Astrocyte (in vitro differentiated cells and primary cell): ENCODE measurements around the gene SGCA. TPM values are rescaled to one million over a fixed set of nuclear protein-coding genes. Genes with fewer than 3 reads are reported as not detected.

ENCODE experiments used
- DNase-seq: peaks from one replicate; pipeline ENCODE4 v3.0.0-alpha.2; 2010; ENCODE audit warnings: low read depth
- FAIRE-seq: peaks from 2 replicates; lab custom pipeline; 2011; peaks lifted over from hg19 to GRCh38; lab: Jason Lieb, UNC
- H2AFZ ChIP-seq: 2 replicates; pipeline ENCODE4 v1.6.0; 2012; ENCODE audit warnings: low read depth, low read length, inconsistent platforms
- H3K27ac ChIP-seq: 2 replicates; pipeline ENCODE4 v1.5.1; 2011; ENCODE audit warnings: low read depth, low read length, inconsistent platforms
- H3K27me3 ChIP-seq: 2 replicates; pipeline ENCODE4 v1.6.0; 2011; ENCODE audit warnings: low read length, inconsistent platforms; ENCODE audit not compliant: insufficient read depth
- H3K36me3 ChIP-seq: 2 replicates; pipeline ENCODE4 v1.5.1; 2011; ENCODE audit warnings: low read length, inconsistent platforms; ENCODE audit not compliant: insufficient read depth
- H3K4me1 ChIP-seq: 2 replicates; pipeline ENCODE4 v1.5.1; 2011; ENCODE audit warnings: low read length, inconsistent platforms; ENCODE audit not compliant: insufficient read depth
- H3K4me2 ChIP-seq: 2 replicates; pipeline ENCODE4 v1.6.0; 2012; ENCODE audit warnings: low read length, inconsistent platforms
- H3K4me3 ChIP-seq: 2 replicates; pipeline ENCODE4 v1.5.1; 2011; ENCODE audit warnings: low read depth, mild to moderate bottlenecking, low read length, inconsistent platforms; ENCODE audit not compliant: insufficient read depth
- H3K79me2 ChIP-seq: 2 replicates; pipeline ENCODE4 v1.6.0; 2012; ENCODE audit warnings: mild to moderate bottlenecking, low read length, inconsistent platforms; ENCODE audit not compliant: insufficient read depth
- H3K9ac ChIP-seq: 2 replicates; pipeline ENCODE4 v1.6.0; 2012; ENCODE audit warnings: mild to moderate bottlenecking, low read length, inconsistent platforms
- H3K9me3 ChIP-seq: 2 replicates; pipeline ENCODE4 v1.5.1; 2012; ENCODE audit warnings: low read depth, mild to moderate bottlenecking, low read length, inconsistent platforms; ENCODE audit not compliant: insufficient read depth
- H4K20me1 ChIP-seq: 2 replicates; pipeline ENCODE4 v1.6.0; 2012; ENCODE audit warnings: low read length, inconsistent platforms; ENCODE audit not compliant: insufficient read depth
- H3K27ac Mint-ChIP-seq: one replicate; pipeline ENCODE4 v1.8.0; 2021; ENCODE audit warnings: mild to moderate bottlenecking, mixed read lengths; ENCODE audit not compliant: unreplicated experiment
- H3K27me3 Mint-ChIP-seq: one replicate; pipeline ENCODE4 v1.8.0; 2021; ENCODE audit warnings: low read depth, mixed read lengths; ENCODE audit not compliant: unreplicated experiment
- H3K36me3 Mint-ChIP-seq: one replicate; pipeline ENCODE4 v1.8.0; 2021; ENCODE audit warnings: low read depth, mixed read lengths; ENCODE audit not compliant: unreplicated experiment
- H3K4me1 Mint-ChIP-seq: one replicate; pipeline ENCODE4 v1.8.0; 2021; ENCODE audit warnings: low read depth, mixed read lengths; ENCODE audit not compliant: unreplicated experiment
- H3K4me3 Mint-ChIP-seq: one replicate; pipeline ENCODE4 v1.8.0; 2021; ENCODE audit warnings: mild to moderate bottlenecking, moderate library complexity, mixed read lengths; ENCODE audit not compliant: unreplicated experiment
- H3K9me3 Mint-ChIP-seq: one replicate; pipeline ENCODE4 v1.8.0; 2021; ENCODE audit warnings: mild to moderate bottlenecking, mixed read lengths; ENCODE audit not compliant: unreplicated experiment
- EZH2 ChIP-seq: IDR thresholded peaks from 2 replicates; pipeline ENCODE4 v1.6.1; 2012; ENCODE audit warnings: mild to moderate bottlenecking, low read length, inconsistent platforms; ENCODE audit not compliant: insufficient read depth
- total RNA-seq: library from RNA; stranded (reverse); gene quantifications from 2 replicates; pipeline ENCODE4 v1.2.1, GENCODE V29; 2021
- TF ChIP-seq, protein P1 (sequence below): IDR thresholded peaks from 2 replicates; pipeline ENCODE4 v1.5.1; 2011; ENCODE audit warnings: low read depth, mild to moderate bottlenecking, inconsistent platforms, low read length, moderate library complexity; ENCODE audit not compliant: insufficient read depth

SGCA gene
- total RNA-seq, 1 donor from 2014 or later: 0.32 TPM

DNA sequence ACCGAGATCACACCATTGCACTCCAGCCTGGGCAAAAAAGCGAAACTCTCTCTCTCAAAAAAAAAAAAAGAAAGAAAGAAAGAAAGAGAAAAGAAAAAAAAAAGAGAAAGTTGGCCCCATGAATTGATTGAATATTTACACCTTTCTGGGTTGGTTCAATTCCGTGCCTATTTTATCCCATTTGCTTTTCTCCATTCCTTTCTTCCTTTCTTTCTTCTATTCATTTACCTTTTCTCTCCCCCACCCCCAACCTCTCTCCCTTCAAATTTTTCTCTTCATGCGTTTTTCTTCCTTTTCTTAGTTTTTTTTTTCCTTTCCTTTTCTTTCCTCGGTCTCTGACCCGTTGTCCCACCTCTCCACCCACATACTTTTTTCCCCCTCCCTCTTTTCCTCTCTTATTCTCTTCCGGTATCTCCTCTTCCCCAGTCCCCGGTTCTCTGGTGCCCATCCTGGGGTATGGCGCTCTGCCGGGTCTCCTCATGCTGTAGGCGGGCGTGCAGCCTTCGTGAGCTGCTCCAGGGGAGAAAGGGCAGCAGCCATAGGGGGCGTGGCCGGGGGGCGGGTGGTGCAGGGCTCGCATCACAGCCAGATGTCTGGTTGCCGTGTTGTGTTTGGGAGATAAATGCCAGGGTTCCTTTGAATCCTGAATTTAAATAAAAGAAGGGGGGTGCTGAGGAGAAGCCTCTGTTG is 40.9 kb downstream of the SGCA start:
- Mint-ChIP-seq H3K27me3 (no peaks in the 10 kb centered on the region), H3K27ac (peak overlapping the region; percentile 100), H3K36me3 (no peaks in the 10 kb centered on the region), H3K9me3 (no peaks in the 10 kb centered on the region), H3K4me1 (peaks cover 82% of the 10 kb centered on the region), H3K4me3 (peak overlapping the region; percentile 50)
- H3K9ac ChIP-seq: peak overlapping the region; percentile 64
- no peaks in the 10 kb centered on the region for H3K9me3 ChIP-seq
- FAIRE-seq (no peak), DNase-seq (peak; percentile 55)
- H3K36me3 ChIP-seq: no peaks in the 10 kb centered on the region
- H3K4me2 ChIP-seq: peak overlapping the region; percentile 79
- peak overlapping the region; percentile 100 for H3K27ac ChIP-seq
- no peak overlapping the region for H2AFZ ChIP-seq
- H4K20me1 ChIP-seq: no peaks in the 10 kb centered on the region
- TF ChIP-seq, protein P1, sequence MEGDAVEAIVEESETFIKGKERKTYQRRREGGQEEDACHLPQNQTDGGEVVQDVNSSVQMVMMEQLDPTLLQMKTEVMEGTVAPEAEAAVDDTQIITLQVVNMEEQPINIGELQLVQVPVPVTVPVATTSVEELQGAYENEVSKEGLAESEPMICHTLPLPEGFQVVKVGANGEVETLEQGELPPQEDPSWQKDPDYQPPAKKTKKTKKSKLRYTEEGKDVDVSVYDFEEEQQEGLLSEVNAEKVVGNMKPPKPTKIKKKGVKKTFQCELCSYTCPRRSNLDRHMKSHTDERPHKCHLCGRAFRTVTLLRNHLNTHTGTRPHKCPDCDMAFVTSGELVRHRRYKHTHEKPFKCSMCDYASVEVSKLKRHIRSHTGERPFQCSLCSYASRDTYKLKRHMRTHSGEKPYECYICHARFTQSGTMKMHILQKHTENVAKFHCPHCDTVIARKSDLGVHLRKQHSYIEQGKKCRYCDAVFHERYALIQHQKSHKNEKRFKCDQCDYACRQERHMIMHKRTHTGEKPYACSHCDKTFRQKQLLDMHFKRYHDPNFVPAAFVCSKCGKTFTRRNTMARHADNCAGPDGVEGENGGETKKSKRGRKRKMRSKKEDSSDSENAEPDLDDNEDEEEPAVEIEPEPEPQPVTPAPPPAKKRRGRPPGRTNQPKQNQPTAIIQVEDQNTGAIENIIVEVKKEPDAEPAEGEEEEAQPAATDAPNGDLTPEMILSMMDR: no peak
- H3K79me2 ChIP-seq: peaks cover 50% of the 10 kb centered on the region
- H3K4me1 ChIP-seq: peaks cover 95% of the 10 kb centered on the region
- no peaks in the 10 kb centered on the region for H3K27me3 ChIP-seq
- H3K4me3 ChIP-seq: no peak overlapping the region

DNA sequence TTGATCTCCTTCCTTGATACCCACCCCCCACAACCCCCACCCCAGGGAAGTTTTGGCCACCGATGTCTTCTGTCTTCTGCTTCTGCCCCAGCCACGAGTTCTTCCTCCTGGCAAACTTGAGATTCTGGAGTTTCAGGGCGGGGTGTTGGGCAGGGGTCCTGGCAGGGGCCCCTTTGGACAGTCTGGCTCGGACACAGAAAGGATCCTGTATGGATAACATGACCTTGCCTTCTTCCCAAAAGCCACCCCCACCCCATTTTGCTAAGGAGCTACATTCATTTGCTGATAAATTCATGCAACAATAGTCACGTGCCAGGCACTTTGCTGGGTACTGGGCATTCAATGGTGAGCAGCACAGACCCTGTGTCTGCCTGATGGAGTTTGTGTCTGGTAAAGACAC is 41.5 kb downstream of the SGCA start:
- Histone ChIP-seq H3K79me2 (peaks cover 49% of the 10 kb centered on the region), H2AFZ (no peak overlapping the region), H3K9ac (peak overlapping the region; percentile 64), H3K4me3 (no peak overlapping the region), H3K9me3 (no peaks in the 10 kb centered on the region), H3K27me3 (no peaks in the 10 kb centered on the region), H3K27ac (peak overlapping the region; percentile 100), H3K4me2 (peak overlapping the region; percentile 79), H3K4me1 (peaks cover 95% of the 10 kb centered on the region), H4K20me1 (no peaks in the 10 kb centered on the region), H3K36me3 (no peaks in the 10 kb centered on the region)
- TF ChIP-seq EZH2: no peak
- TF ChIP-seq, protein P1: no peak
- no peaks in the 10 kb centered on the region for H3K27me3 Mint-ChIP-seq
- DNase-seq (no peak), FAIRE-seq (no peak)
- no peaks in the 10 kb centered on the region for H3K36me3 Mint-ChIP-seq
- H3K9me3 Mint-ChIP-seq: no peaks in the 10 kb centered on the region
- peak overlapping the region; percentile 100 for H3K27ac Mint-ChIP-seq
- H3K4me1 Mint-ChIP-seq: peaks cover 81% of the 10 kb centered on the region
- no peak overlapping the region for H3K4me3 Mint-ChIP-seq
